Uterus (tissue), 4 donors: Measurements from ENCODE around the gene ARHGEF4. TPM values are rescaled to one million over a fixed set of nuclear protein-coding genes. Genes with fewer than 3 reads are reported as not detected.

Experiments
- DNase-seq, 2 donors: peaks; one replicate each; pipeline ENCODE4 v3.0.0-alpha.2; 2019 to 2020
- H3K27ac ChIP-seq, 2 donors: fragments of 200-600 bp; sonication (generic); 1 replicate in 1 of 2; 2 replicates in 1 of 2; pipeline ENCODE4 v1.5.1; 2016 to 2018
- H3K27me3 ChIP-seq, 2 donors: fragments of 200-600 bp; sonication (generic); one replicate each; pipeline ENCODE4 v1.5.1; 2018 to 2019; ENCODE audit warnings: control low read depth in 1 of 2
- H3K36me3 ChIP-seq, 2 donors: fragments of 200-600 bp; sonication (generic); one replicate each; pipeline ENCODE4 v1.5.1; 2019; ENCODE audit warnings: control low read depth in 1 of 2
- H3K4me1 ChIP-seq, 2 donors: fragments of 200-600 bp; sonication (generic); one replicate each; pipeline ENCODE4 v1.5.1; 2018 to 2019; ENCODE audit warnings: control low read depth in 1 of 2
- H3K4me3 ChIP-seq, 2 donors: fragments of 200-600 bp; sonication (generic); 1 replicate in 1 of 2; 2 replicates in 1 of 2; pipeline ENCODE4 v1.5.1; 2018 to 2019; ENCODE audit warnings: mild to moderate bottlenecking in 1 of 2
- H3K9me3 ChIP-seq, 2 donors: fragments of 200-600 bp; sonication (generic); one replicate each; pipeline ENCODE4 v1.5.1; 2019; ENCODE audit warnings: control low read depth in 1 of 2
- CTCF ChIP-seq, 4 experiments: fragments of 200-600 bp in 2 of 4; fragments of 450-650 bp in 2 of 4; sonication (generic) in 2 of 4; IDR thresholded peaks; one replicate each; pipeline ENCODE4 v1.5.1; 2016 to 2019; ENCODE audit warnings: antibody characterized with exemption in 4 of 4, mild to moderate bottlenecking in 2 of 4, moderate library complexity in 1 of 4
- POLR2A ChIP-seq, 2 donors: fragments of 450-650 bp; IDR thresholded peaks; one replicate each; pipeline ENCODE4 v1.6.1; 2016; ENCODE audit warnings: antibody characterized with exemption in 2 of 2, mild to moderate bottlenecking in 1 of 2, moderate library complexity in 1 of 2
- intact Hi-C: fragments of 100-400 bp; cut with DNase I; formaldehyde crosslinking; loops from one replicate; pipeline ENCODE4 v1.15.1; 2023; ENCODE audit warnings: low total_unique reads
- total RNA-seq, 4 donors: library from RNA; depleted of rRNA in 3 of 4; stranded (reverse); fragments of >200 nt in 3 of 4; gene quantifications; one replicate each; pipeline versions ENCODE4 v1.1.0 to v1.2.4, GENCODE V29; 2014 to 2023
- donor health status: DM: yes; HTN: yes; CAD: no.

Gene ARHGEF4
- total RNA-seq, 4 donors from 2014 or later: 1.8 to 26.2 (median 9.6) TPM

- Histone ChIP-seq H3K9me3 (no peaks in the 10 kb centered on the region), H3K4me1 (no peaks in the 10 kb centered on the region), H3K4me3 (no peak overlapping the region), H3K27ac (no peak overlapping the region), H3K27me3 (no peaks in the 10 kb centered on the region), H3K36me3 (no peaks in the 10 kb centered on the region)
- intact Hi-C loops: no loop called here
- DNase-seq: no peak
- TF ChIP-seq POLR2A (IDR thresholded peaks at IDR 0.05): no peak
- TF ChIP-seq CTCF (IDR thresholded peaks at IDR 0.05): no peak
Observed at GRCh38 chr2:130824492-130825061, 12.1 kb upstream of the ARHGEF4 start.

GRCh38 chr2:130825231-130825965 lies 11.3 kb upstream of the ARHGEF4 start:
- no peak for TF ChIP-seq CTCF (IDR thresholded peaks at IDR 0.05)
- no peak for TF ChIP-seq POLR2A (IDR thresholded peaks at IDR 0.05)
- intact Hi-C loops: no loop called here
- DNase-seq: no peak
- Histone ChIP-seq H3K4me1 (no peaks in the 10 kb centered on the region), H3K27me3 (no peaks in the 10 kb centered on the region), H3K4me3 (no peak overlapping the region), H3K36me3 (no peaks in the 10 kb centered on the region), H3K27ac (no peak overlapping the region), H3K9me3 (no peaks in the 10 kb centered on the region)

GRCh38 chr2:130825966-130826253 lies 10.8 kb upstream of the ARHGEF4 start:
- no peaks in the 10 kb centered on the region for H3K36me3 ChIP-seq
- intact Hi-C loops: no loop called here
- H3K27me3 ChIP-seq: no peaks in the 10 kb centered on the region
- no peaks in the 10 kb centered on the region for H3K9me3 ChIP-seq
- H3K4me1 ChIP-seq: no peaks in the 10 kb centered on the region
- no peak overlapping the region for H3K27ac ChIP-seq
- TF ChIP-seq POLR2A (IDR thresholded peaks at IDR 0.05): no peak
- TF ChIP-seq CTCF (IDR thresholded peaks at IDR 0.05): no peak
- H3K4me3 ChIP-seq: no peak overlapping the region
- no peak for DNase-seq

GRCh38 chr2:130826419-130826818 lies 10.3 kb upstream of the ARHGEF4 start:
- DNase-seq: no peak
- no peak overlapping the region for H3K4me3 ChIP-seq
- no peaks in the 10 kb centered on the region for H3K4me1 ChIP-seq
- H3K36me3 ChIP-seq: no peaks in the 10 kb centered on the region
- intact Hi-C loops: no loop called here
- no peaks in the 10 kb centered on the region for H3K27me3 ChIP-seq
- TF ChIP-seq CTCF (IDR thresholded peaks at IDR 0.05) (no peak), POLR2A (IDR thresholded peaks at IDR 0.05) (no peak)
- no peak overlapping the region for H3K27ac ChIP-seq
- no peaks in the 10 kb centered on the region for H3K9me3 ChIP-seq

- H3K36me3 ChIP-seq: no peaks in the 10 kb centered on the region
- no peak for DNase-seq
- TF ChIP-seq CTCF (IDR thresholded peaks at IDR 0.05): no peak
- no peak for TF ChIP-seq POLR2A (IDR thresholded peaks at IDR 0.05)
- no peaks in the 10 kb centered on the region for H3K27me3 ChIP-seq
- H3K27ac ChIP-seq: no peak overlapping the region
- H3K9me3 ChIP-seq: no peaks in the 10 kb centered on the region
- H3K4me3 ChIP-seq: no peak overlapping the region
- intact Hi-C loops: no loop called here
- no peaks in the 10 kb centered on the region for H3K4me1 ChIP-seq
Observed at GRCh38 chr2:130826821-130827501, 9.8 kb upstream of the ARHGEF4 start.
